HL-60 (cell line): ENCODE results near the gene HES5.

Source experiments
- CTCF ChIP-seq: IDR thresholded peaks from one replicate; pipeline ENCODE4 v1.5.1; 2011; ENCODE audit warnings: low read length, control low read depth, inconsistent platforms; ENCODE audit not compliant: insufficient read depth
- POLR2AphosphoS5 ChIP-seq: IDR thresholded peaks from 2 replicates; pipeline ENCODE4 v1.6.1; 2012; ENCODE audit warnings: low read depth
- REST ChIP-seq: IDR thresholded peaks from 2 replicates; pipeline ENCODE4 v1.6.1; 2012; ENCODE audit warnings: low read depth; ENCODE audit not compliant: insufficient replicate concordance

GRCh38 chr1:2506901-2507565 lies 23.0 kb downstream of the HES5 start:
- no peak for TF ChIP-seq CTCF
- TF ChIP-seq POLR2AphosphoS5, result no peak; the same call in 1 of the 2 replicates
- TF ChIP-seq REST, result no peak
